Stimulated activated naive CD8-positive, alpha-beta T cell treated with anti-CD3 and anti-CD28 coated beads, Interleukin-15, Interleukin-2, amounts not matched to agents 100 ng/mL and 50 ng/mL, for 24 hours (primary cell): ENCODE results near the gene DMBX1.

ENCODE experiments used
- H3K27ac Mint-ChIP-seq: one replicate; pipeline ENCODE4 v1.8.0; 2021; ENCODE audit warnings: mild to moderate bottlenecking, mixed read lengths
- H3K27me3 Mint-ChIP-seq: one replicate; pipeline ENCODE4 v1.8.0; 2021; ENCODE audit warnings: mixed read lengths
- H3K36me3 Mint-ChIP-seq: one replicate; pipeline ENCODE4 v1.8.0; 2021; ENCODE audit warnings: low read depth, mixed read lengths
- H3K4me1 Mint-ChIP-seq: one replicate; pipeline ENCODE4 v1.8.0; 2021; ENCODE audit warnings: low read depth, mixed read lengths
- H3K4me3 Mint-ChIP-seq: one replicate; pipeline ENCODE4 v1.8.0; 2021; ENCODE audit warnings: mild to moderate bottlenecking, mixed read lengths
- H3K9me3 Mint-ChIP-seq: one replicate; pipeline ENCODE4 v1.8.0; 2021; ENCODE audit warnings: mixed read lengths

Gene DMBX1

DNA sequence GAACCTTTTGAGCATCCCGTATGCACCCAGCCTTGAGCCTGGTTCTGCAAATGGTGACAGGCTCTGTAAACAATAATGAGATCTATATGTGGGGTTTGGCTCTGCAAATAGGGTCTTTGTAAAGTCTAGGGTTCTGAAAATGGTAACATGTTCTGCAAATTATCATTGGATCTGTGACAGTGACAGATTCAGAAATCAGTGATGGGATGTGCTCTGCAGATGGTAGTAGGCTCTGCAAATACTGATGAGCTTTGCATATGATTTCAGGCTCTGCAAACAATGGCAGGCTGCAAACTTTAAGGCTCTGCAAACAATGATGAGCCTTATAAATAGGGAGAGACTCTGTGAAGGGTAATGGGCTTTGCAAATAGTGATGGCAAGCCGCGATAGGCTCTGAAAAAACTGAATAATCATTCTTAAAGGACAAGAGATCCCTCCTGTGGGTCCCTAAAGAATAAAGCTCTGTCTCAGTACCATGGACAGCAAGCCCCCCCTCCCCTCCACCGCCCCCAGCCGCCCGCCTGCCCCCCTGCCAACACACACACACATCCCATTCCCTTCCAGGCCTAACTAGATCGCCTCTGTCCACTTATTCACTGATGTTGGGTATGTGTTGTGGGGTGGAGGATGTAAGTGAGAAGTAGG, 17.7 kb upstream of the DMBX1 start:
- H3K4me3 Mint-ChIP-seq: no peak overlapping the region
- no peak overlapping the region for H3K27ac Mint-ChIP-seq
- peaks cover 37% of the 10 kb centered on the region for H3K27me3 Mint-ChIP-seq
- no peaks in the 10 kb centered on the region for H3K36me3 Mint-ChIP-seq
- no peaks in the 10 kb centered on the region for H3K9me3 Mint-ChIP-seq
- peaks cover 4% of the 10 kb centered on the region for H3K4me1 Mint-ChIP-seq

GRCh38 chr1:46472498-46473181, 17.0 kb upstream of the DMBX1 start:
- no peaks in the 10 kb centered on the region for H3K9me3 Mint-ChIP-seq
- H3K36me3 Mint-ChIP-seq: no peaks in the 10 kb centered on the region
- H3K4me3 Mint-ChIP-seq: no peak overlapping the region
- H3K27ac Mint-ChIP-seq: no peak overlapping the region
- no peaks in the 10 kb centered on the region for H3K4me1 Mint-ChIP-seq
- peaks cover 30% of the 10 kb centered on the region for H3K27me3 Mint-ChIP-seq

GRCh38 chr1:46473991-46474390, 15.6 kb upstream of the DMBX1 start:
- H3K36me3 Mint-ChIP-seq: no peaks in the 10 kb centered on the region
- no peak overlapping the region for H3K4me3 Mint-ChIP-seq
- H3K27ac Mint-ChIP-seq: no peak overlapping the region
- no peaks in the 10 kb centered on the region for H3K9me3 Mint-ChIP-seq
- no peaks in the 10 kb centered on the region for H3K4me1 Mint-ChIP-seq
- H3K27me3 Mint-ChIP-seq: peaks cover 24% of the 10 kb centered on the region

- no peaks in the 10 kb centered on the region for H3K9me3 Mint-ChIP-seq
- H3K4me3 Mint-ChIP-seq: no peak overlapping the region
- no peaks in the 10 kb centered on the region for H3K36me3 Mint-ChIP-seq
- H3K27ac Mint-ChIP-seq: no peak overlapping the region
- no peaks in the 10 kb centered on the region for H3K4me1 Mint-ChIP-seq
- H3K27me3 Mint-ChIP-seq: peaks cover 19% of the 10 kb centered on the region
Measured at GRCh38 chr1:46474570-46474969, 15.1 kb upstream of the DMBX1 start.

DNA sequence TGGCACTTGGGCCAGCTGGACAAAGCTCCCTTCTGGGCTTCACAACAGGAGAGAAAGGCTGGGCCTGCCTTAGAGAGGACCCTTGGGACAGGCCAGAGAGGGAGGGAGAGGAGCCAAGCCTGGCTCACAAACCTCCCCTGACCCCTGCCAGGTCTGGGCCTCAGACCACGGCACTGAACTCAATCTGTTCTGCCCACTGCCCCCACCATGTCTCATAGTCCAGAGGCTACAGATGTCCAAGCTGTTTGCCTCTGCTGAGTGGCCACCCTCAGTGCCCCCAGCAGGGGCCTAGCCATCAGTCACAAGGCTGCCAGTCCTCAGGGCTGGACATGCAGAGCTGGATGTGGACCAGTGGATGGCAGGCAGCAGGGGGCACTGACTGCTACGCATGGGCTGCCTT, 13.0 kb upstream of the DMBX1 start:
- H3K9me3 Mint-ChIP-seq: no peaks in the 10 kb centered on the region
- peaks cover 12% of the 10 kb centered on the region for H3K27me3 Mint-ChIP-seq
- no peak overlapping the region for H3K27ac Mint-ChIP-seq
- H3K4me1 Mint-ChIP-seq: no peaks in the 10 kb centered on the region
- H3K36me3 Mint-ChIP-seq: no peaks in the 10 kb centered on the region
- no peak overlapping the region for H3K4me3 Mint-ChIP-seq

DNA sequence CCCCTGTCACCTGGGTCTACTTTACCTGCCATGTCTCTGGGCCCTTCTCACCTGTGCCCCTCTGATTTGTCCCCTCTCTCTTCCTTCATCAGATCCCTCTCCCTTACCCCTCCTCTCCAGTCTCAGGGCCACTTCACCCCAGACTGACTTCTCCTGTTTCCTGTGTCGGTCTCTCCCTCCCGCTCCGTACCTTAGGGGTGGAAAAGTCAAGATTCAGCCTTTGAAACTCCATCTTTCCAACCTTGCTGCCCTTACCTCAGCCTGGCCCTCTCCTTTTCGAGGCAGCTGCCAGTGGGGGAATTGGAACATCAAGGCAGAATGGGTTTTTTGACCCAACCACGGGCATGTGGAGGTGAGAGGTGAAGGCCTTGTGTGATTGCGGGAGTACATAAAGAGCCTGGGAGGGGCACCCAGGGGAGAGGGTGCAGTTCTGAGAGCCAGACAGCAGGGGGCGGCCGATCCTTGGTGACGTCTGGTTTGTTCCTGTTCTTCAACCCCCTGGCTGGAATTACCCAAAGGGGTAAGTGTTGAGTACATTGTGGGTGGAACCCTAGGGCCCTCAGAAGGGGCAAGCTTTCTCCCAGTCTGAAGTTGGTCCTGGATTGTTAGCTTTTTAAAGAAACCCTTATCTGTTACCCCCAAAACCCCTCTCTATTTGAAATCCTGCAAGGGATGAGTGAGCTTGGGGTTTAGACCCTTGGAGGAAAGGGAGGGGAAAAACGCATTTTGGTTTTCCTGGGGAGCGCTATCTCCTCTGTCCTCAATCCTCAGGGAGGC, 12.3 kb upstream of the DMBX1 start:
- Mint-ChIP-seq H3K9me3 (no peaks in the 10 kb centered on the region), H3K4me3 (no peak overlapping the region), H3K36me3 (no peaks in the 10 kb centered on the region), H3K4me1 (no peaks in the 10 kb centered on the region), H3K27me3 (peaks cover 14% of the 10 kb centered on the region), H3K27ac (no peak overlapping the region)

- H3K36me3 Mint-ChIP-seq: no peaks in the 10 kb centered on the region
- no peaks in the 10 kb centered on the region for H3K4me1 Mint-ChIP-seq
- H3K9me3 Mint-ChIP-seq: no peaks in the 10 kb centered on the region
- no peak overlapping the region for H3K27ac Mint-ChIP-seq
- peaks cover 25% of the 10 kb centered on the region for H3K27me3 Mint-ChIP-seq
- H3K4me3 Mint-ChIP-seq: no peak overlapping the region
Measured at GRCh38 chr1:46478721-46479485, 10.7 kb upstream of the DMBX1 start.

DNA sequence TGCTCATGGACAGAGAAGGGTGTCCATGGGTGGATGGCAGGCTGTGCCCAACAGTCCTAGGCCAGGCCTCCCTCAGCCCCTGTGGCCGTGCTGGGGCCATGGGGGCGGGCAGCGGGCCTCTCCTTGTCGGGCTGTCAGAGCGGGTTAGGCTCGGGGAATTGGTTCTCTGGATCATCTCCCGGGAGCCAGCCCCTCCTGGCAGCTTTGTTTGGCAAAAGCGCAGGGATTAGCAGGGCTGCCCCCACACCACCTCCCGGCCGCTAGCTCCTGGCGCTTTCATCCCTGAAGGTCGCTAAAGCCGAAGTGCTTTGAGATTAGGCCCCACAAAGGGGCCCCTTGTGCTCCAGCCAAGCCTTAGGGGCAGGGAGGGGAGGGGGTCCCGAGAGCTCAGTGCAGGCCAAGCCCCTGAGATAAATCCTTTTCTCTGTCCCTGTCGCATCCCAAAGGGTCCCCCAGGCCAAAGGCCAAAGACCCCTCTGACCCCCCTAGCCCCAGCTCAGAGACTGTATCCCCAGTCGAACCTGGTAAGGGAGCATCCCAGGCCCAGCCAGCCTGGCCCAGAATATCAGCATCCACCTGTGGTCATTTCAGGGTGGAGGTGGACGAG, 9.8 kb upstream of the DMBX1 start:
- Mint-ChIP-seq H3K27me3 (peaks cover 34% of the 10 kb centered on the region), H3K9me3 (no peaks in the 10 kb centered on the region), H3K4me1 (no peaks in the 10 kb centered on the region), H3K36me3 (no peaks in the 10 kb centered on the region), H3K4me3 (no peak overlapping the region), H3K27ac (no peak overlapping the region)

GRCh38 chr1:46480959-46481646, 8.5 kb upstream of the DMBX1 start:
- H3K36me3 Mint-ChIP-seq: no peaks in the 10 kb centered on the region
- H3K9me3 Mint-ChIP-seq: no peaks in the 10 kb centered on the region
- H3K27me3 Mint-ChIP-seq: peaks cover 38% of the 10 kb centered on the region
- no peak overlapping the region for H3K27ac Mint-ChIP-seq
- no peaks in the 10 kb centered on the region for H3K4me1 Mint-ChIP-seq
- no peak overlapping the region for H3K4me3 Mint-ChIP-seq

- H3K27me3 Mint-ChIP-seq: peaks cover 47% of the 10 kb centered on the region
- no peaks in the 10 kb centered on the region for H3K36me3 Mint-ChIP-seq
- H3K4me3 Mint-ChIP-seq: no peak overlapping the region
- H3K4me1 Mint-ChIP-seq: no peaks in the 10 kb centered on the region
- no peaks in the 10 kb centered on the region for H3K9me3 Mint-ChIP-seq
- H3K27ac Mint-ChIP-seq: no peak overlapping the region
Measured at GRCh38 chr1:46481961-46482360, 7.7 kb upstream of the DMBX1 start.

DNA sequence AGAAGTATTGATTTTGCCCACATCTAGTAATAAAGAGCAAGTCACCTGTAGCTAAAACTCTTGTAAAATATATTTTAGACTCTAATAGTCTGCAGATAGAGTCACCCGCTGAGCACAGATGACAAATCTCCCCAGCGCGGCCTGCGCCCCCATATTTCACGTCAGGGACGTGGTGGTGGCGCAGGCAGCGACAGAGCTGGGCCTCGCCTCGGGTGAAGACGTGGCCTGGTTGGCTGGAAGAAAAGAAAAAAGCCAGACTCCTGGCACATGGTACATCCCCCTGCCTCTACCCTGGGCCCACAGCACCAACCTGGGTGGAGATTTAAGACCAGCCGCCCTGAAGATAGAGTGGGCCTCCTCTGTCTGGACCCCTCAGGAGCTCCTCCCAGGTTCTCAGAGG, 6.0 kb upstream of the DMBX1 start:
- peaks cover 3% of the 10 kb centered on the region for H3K4me1 Mint-ChIP-seq
- H3K4me3 Mint-ChIP-seq: no peak overlapping the region
- no peaks in the 10 kb centered on the region for H3K9me3 Mint-ChIP-seq
- H3K27ac Mint-ChIP-seq: no peak overlapping the region
- no peaks in the 10 kb centered on the region for H3K36me3 Mint-ChIP-seq
- H3K27me3 Mint-ChIP-seq: peaks cover 61% of the 10 kb centered on the region

DNA sequence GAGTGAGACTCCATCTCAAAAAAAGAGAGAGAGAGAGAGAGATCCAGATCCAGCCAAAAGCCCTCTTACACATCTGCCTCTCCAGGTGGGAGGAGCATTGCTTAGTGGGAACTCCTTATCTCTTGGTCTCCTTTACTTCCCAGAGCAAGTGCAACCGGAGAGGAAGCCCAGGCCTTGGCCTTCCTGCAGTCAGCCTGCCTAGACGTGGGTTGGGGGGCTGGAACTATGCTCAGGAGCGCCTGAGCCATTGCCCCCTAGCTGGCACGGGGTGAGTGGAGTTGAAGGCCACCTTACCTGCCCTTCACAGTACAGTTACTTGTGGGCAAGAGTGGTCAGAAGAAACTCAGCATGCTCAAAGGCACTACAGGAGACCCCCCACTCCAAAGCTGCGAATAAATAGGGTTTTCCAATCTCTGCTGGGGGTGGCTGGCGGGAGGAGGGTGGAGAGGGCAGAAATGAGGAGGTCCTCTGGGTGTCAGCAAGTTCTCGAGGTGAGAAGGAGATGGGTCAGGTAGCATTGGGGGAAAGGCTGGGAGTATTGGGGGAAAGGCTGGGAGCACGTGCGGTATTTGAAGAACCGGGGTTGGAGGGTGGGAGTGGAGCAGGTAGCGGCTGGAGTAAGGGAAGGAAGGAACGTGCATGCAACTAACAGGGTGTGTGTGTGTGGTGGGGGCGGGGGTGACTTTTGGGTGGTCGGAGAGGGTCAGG, 4.7 kb upstream of the DMBX1 start:
- H3K36me3 Mint-ChIP-seq: no peaks in the 10 kb centered on the region
- peaks cover 15% of the 10 kb centered on the region for H3K4me1 Mint-ChIP-seq
- H3K4me3 Mint-ChIP-seq: no peak overlapping the region
- no peak overlapping the region for H3K27ac Mint-ChIP-seq
- no peaks in the 10 kb centered on the region for H3K9me3 Mint-ChIP-seq
- H3K27me3 Mint-ChIP-seq: peaks cover 73% of the 10 kb centered on the region

- no peak overlapping the region for H3K4me3 Mint-ChIP-seq
- no peak overlapping the region for H3K27ac Mint-ChIP-seq
- H3K36me3 Mint-ChIP-seq: no peaks in the 10 kb centered on the region
- H3K9me3 Mint-ChIP-seq: no peaks in the 10 kb centered on the region
- H3K4me1 Mint-ChIP-seq: peaks cover 20% of the 10 kb centered on the region
- H3K27me3 Mint-ChIP-seq: peaks cover 80% of the 10 kb centered on the region
Measured at GRCh38 chr1:46485564-46486431, 3.8 kb upstream of the DMBX1 start.
